Amniotic stem cell (primary cell): ENCODE results near the gene CEP41.
A peak's percentile ranks its signal among the peaks of the same experiment; 100 is the strongest.

Source experiments
- DNase-seq: peaks from one replicate; lab custom pipeline; 2025; lab: John Stamatoyannopoulos, UW

Gene CEP41

GRCh38 chr7:130440527-130441365, at the start of gene CEP41:
Gene CEP41, minus strand, starts transcription at chr7:130441016. Its CDS starts 50 bp downstream, at chr7:130440966.
- peak; percentile 88 for DNase-seq

- DNase-seq = no peak
Measured at GRCh38 chr7:130490311-130490791, 49.5 kb upstream of the CEP41 start.

GRCh38 chr7:130489140-130489983, 48.5 kb upstream of the CEP41 start:
- no peak for DNase-seq

GRCh38 chr7:130488392-130489139, 47.8 kb upstream of the CEP41 start:
- no peak for DNase-seq

- no peak for DNase-seq
Measured at GRCh38 chr7:130486954-130487436, 46.2 kb upstream of the CEP41 start.

- DNase-seq = no peak
Measured at GRCh38 chr7:130486114-130486953, 45.5 kb upstream of the CEP41 start.

GRCh38 chr7:130485734-130486113, 44.9 kb upstream of the CEP41 start:
- no peak for DNase-seq

GRCh38 chr7:130483031-130483430, 42.2 kb upstream of the CEP41 start:
- no peak for DNase-seq

- no peak for DNase-seq
Measured at GRCh38 chr7:130481898-130482297, 41.1 kb upstream of the CEP41 start.

- no peak for DNase-seq
Measured at GRCh38 chr7:130479716-130480400, 39.0 kb upstream of the CEP41 start.

- no peak for DNase-seq
Measured at GRCh38 chr7:130478991-130479390, 38.2 kb upstream of the CEP41 start.

- DNase-seq = no peak
Measured at GRCh38 chr7:130476297-130477150, 35.7 kb upstream of the CEP41 start.

- DNase-seq = no peak
Measured at GRCh38 chr7:130475776-130476175, 35.0 kb upstream of the CEP41 start.

- DNase-seq = no peak
Measured at GRCh38 chr7:130473876-130474275, 33.1 kb upstream of the CEP41 start.

- no peak for DNase-seq
Measured at GRCh38 chr7:130473289-130473688, 32.5 kb upstream of the CEP41 start.

- no peak for DNase-seq
Measured at GRCh38 chr7:130471974-130472373, 31.2 kb upstream of the CEP41 start.

GRCh38 chr7:130468612-130469011, 27.8 kb upstream of the CEP41 start:
- no peak for DNase-seq

GRCh38 chr7:130463553-130464434, 23.0 kb upstream of the CEP41 start:
- DNase-seq = no peak

- no peak for DNase-seq
Measured at GRCh38 chr7:130461272-130461671, 20.5 kb upstream of the CEP41 start.
